GM12878 (cell line): ENCODE results near the gene MDFI.

ENCODE experiments used
- CEBPB ChIP-seq, 2 experiments: fragments of 150-350 bp in 1 of 2; IDR thresholded peaks; 2 replicates each; pipeline ENCODE4 v1.6.1; 2012 to 2014; ENCODE audit warnings: low read depth in 2 of 2, low read length in 2 of 2, borderline replicate concordance in 1 of 2, inconsistent platforms in 1 of 2
- ETV6 ChIP-seq, 2 experiments: fragments of 450-650 bp in 1 of 2; IDR thresholded peaks in 1 of 2; conservative IDR thresholded peaks in 1 of 2; 2 replicates each; pipeline ENCODE4 v1.6.1; 2014; ENCODE audit warnings: antibody characterized with exemption in 1 of 2, borderline replicate concordance in 1 of 2, low read depth in 1 of 2, mild to moderate bottlenecking in 1 of 2, moderate library complexity in 1 of 2
- YY1 ChIP-seq: IDR thresholded peaks from 2 replicates; pipeline ENCODE4 v1.6.1; 2011; ENCODE audit warnings: low read depth, mild to moderate bottlenecking, low read length
- TF ChIP-seq, protein P1 (sequence below): IDR thresholded peaks from 2 replicates; pipeline ENCODE4 v1.6.1; 2012; ENCODE audit warnings: low read depth, low read length, improper control_type of control experiment
- TF ChIP-seq, protein P2 (sequence below), 3 experiments: IDR thresholded peaks in 2 of 3; conservative IDR thresholded peaks in 1 of 3; 2 replicates each; pipeline ENCODE4 v1.5.1; 2011; ENCODE audit warnings: low read depth in 3 of 3, low read length in 3 of 3, mild to moderate bottlenecking in 3 of 3, control low read depth in 2 of 3, moderate library complexity in 2 of 3, inconsistent platforms in 1 of 3, mixed read lengths in 1 of 3; ENCODE audit not compliant: control insufficient read depth in 2 of 3, insufficient read depth in 1 of 3; ENCODE audit errors: extremely low read depth in 1 of 3

DNA sequence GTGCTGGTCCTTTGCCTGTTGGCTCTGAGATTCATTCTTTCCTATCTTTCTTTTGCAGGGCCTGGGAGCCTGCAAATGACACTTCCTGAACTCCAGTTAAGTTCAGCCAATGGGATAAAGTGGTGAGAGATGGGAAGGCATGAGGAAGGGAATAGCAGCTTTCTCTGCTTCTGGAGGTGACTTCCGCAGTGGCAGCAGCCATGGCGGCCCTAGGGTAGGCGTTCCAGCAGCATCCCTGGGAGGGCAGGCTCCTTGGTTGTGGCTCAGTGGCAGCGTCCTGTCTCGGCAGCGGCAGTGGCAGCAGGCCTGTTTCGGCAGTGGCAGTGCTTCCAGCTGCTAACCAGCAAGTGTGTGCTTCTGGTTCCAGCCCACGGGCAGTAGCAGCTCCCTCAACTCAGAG, 7.3 kb upstream of the MDFI start:
- TF ChIP-seq YY1 (no peak), CEBPB (IDR thresholded peaks at IDR 0.05; ENCODE audit: borderline replicate concordance in 1 of 2, low read depth in 2 of 2, low read length in 2 of 2) (no peak), ETV6 (conservative IDR thresholded peaks at IDR 0.05 in 1 of 2, IDR thresholded peaks at IDR 0.05 in 1 of 2; ENCODE audit: borderline replicate concordance in 1 of 2, low read depth in 1 of 2) (no peak)
- TF ChIP-seq, protein P1, sequence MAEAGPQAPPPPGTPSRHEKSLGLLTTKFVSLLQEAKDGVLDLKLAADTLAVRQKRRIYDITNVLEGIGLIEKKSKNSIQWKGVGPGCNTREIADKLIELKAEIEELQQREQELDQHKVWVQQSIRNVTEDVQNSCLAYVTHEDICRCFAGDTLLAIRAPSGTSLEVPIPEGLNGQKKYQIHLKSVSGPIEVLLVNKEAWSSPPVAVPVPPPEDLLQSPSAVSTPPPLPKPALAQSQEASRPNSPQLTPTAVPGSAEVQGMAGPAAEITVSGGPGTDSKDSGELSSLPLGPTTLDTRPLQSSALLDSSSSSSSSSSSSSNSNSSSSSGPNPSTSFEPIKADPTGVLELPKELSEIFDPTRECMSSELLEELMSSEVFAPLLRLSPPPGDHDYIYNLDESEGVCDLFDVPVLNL, result no peak
- TF ChIP-seq, protein P2, sequence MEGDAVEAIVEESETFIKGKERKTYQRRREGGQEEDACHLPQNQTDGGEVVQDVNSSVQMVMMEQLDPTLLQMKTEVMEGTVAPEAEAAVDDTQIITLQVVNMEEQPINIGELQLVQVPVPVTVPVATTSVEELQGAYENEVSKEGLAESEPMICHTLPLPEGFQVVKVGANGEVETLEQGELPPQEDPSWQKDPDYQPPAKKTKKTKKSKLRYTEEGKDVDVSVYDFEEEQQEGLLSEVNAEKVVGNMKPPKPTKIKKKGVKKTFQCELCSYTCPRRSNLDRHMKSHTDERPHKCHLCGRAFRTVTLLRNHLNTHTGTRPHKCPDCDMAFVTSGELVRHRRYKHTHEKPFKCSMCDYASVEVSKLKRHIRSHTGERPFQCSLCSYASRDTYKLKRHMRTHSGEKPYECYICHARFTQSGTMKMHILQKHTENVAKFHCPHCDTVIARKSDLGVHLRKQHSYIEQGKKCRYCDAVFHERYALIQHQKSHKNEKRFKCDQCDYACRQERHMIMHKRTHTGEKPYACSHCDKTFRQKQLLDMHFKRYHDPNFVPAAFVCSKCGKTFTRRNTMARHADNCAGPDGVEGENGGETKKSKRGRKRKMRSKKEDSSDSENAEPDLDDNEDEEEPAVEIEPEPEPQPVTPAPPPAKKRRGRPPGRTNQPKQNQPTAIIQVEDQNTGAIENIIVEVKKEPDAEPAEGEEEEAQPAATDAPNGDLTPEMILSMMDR (IDR thresholded peaks at IDR 0.05 in 2 of 3, conservative IDR thresholded peaks at IDR 0.05 in 1 of 3; ENCODE audit: control insufficient read depth in 2 of 3, extremely low read depth in 1 of 3, insufficient read depth in 1 of 3, low read depth in 3 of 3, low read length in 3 of 3), result no peak
